Natural killer cell (primary cell): ENCODE data around the gene POLR3H. TPM values are rescaled to one million over a fixed set of nuclear protein-coding genes. Genes with fewer than 3 reads are reported as not detected.

Experiments used
- ATAC-seq, 3 donors: fragments of 150-1000 bp in 2 of 3; fragments of 200-7000 bp in 1 of 3; cut with Tn5 transposase; 1 replicate in 1 of 3; 2 replicates in 2 of 3; pipeline ENCODE4 v1.10.0; 2021; ENCODE audit warnings: mild to moderate bottlenecking in 2 of 3, moderate library complexity in 2 of 3
- DNase-seq, 2 donors: peaks; one replicate each; pipeline versions ENCODE4 v3.0.0 to v3.0.0-alpha.2; 2013 to 2021; ENCODE audit warnings: mixed read lengths in 1 of 2
- H3K27ac ChIP-seq: one replicate; pipeline ENCODE4 v1.5.1; 2013; ENCODE audit warnings: mild to moderate bottlenecking, low read length
- H3K27me3 ChIP-seq: one replicate; pipeline ENCODE4 v1.6.1; 2013; ENCODE audit warnings: low read length; ENCODE audit not compliant: control insufficient read depth, insufficient read depth
- H3K36me3 ChIP-seq: one replicate; pipeline ENCODE4 v1.6.1; 2013; ENCODE audit warnings: low read length; ENCODE audit not compliant: control insufficient read depth, insufficient read depth
- H3K4me1 ChIP-seq: one replicate; pipeline ENCODE4 v1.6.1; 2013; ENCODE audit warnings: low read length; ENCODE audit not compliant: control insufficient read depth, insufficient read depth
- H3K4me3 ChIP-seq: one replicate; pipeline ENCODE4 v1.5.1; 2013; ENCODE audit warnings: low read length
- H3K9me3 ChIP-seq: one replicate; pipeline ENCODE4 v1.6.1; 2013; ENCODE audit warnings: low read length; ENCODE audit not compliant: control insufficient read depth, insufficient read depth
- H3K27ac Mint-ChIP-seq, 2 donors: one replicate each; pipeline ENCODE4 v1.8.0; 2022; ENCODE audit warnings: mild to moderate bottlenecking in 2 of 2, mixed read lengths in 2 of 2, moderate library complexity in 1 of 2
- H3K27me3 Mint-ChIP-seq, 2 donors: one replicate each; pipeline ENCODE4 v1.8.0; 2022; ENCODE audit warnings: low read depth in 2 of 2, mixed read lengths in 2 of 2
- H3K36me3 Mint-ChIP-seq: one replicate; pipeline ENCODE4 v1.8.0; 2022; ENCODE audit warnings: mixed read lengths
- H3K4me1 Mint-ChIP-seq, 2 donors: one replicate each; pipeline ENCODE4 v1.8.0; 2022; ENCODE audit warnings: mixed read lengths in 2 of 2
- H3K4me3 Mint-ChIP-seq: one replicate; pipeline ENCODE4 v1.8.0; 2022; ENCODE audit warnings: mild to moderate bottlenecking, moderate library complexity, mixed read lengths
- H3K9me3 Mint-ChIP-seq, 2 donors: one replicate each; pipeline ENCODE4 v1.8.0; 2022; ENCODE audit warnings: mixed read lengths in 2 of 2
- CTCF ChIP-seq: fragments of 200-600 bp; IDR thresholded peaks from one replicate; pipeline ENCODE4 v1.8.0; 2022; ENCODE audit warnings: antibody characterized with exemption
- WGBS: methylation state at CpG from one replicate; pipeline ENCODE4 v1.1.7; 2013; ENCODE audit warnings: missing lambda C conversion rate; ENCODE audit not compliant: insufficient coverage; 5-methylcytosine and 5-hydroxymethylcytosine counted together
- intact Hi-C: fragments of 100-400 bp; cut with micrococcal nuclease; formaldehyde crosslinking; loops from one replicate; pipeline ENCODE4 v1.14.2; 2022
- total RNA-seq, 4 donors: library from RNA; stranded (reverse); fragments of 120-200 nt in 1 of 4; gene quantifications; one replicate each; pipeline versions ENCODE4 v1.2.3 to v1.2.4, GENCODE V29; 2013 to 2022

POLR3H gene
- total RNA-seq, 3 donors from 2014 or later (not counting 1 experiment from before 2014, with no cell fraction given): 13.1 to 18.8 (median 16.2) TPM

DNA sequence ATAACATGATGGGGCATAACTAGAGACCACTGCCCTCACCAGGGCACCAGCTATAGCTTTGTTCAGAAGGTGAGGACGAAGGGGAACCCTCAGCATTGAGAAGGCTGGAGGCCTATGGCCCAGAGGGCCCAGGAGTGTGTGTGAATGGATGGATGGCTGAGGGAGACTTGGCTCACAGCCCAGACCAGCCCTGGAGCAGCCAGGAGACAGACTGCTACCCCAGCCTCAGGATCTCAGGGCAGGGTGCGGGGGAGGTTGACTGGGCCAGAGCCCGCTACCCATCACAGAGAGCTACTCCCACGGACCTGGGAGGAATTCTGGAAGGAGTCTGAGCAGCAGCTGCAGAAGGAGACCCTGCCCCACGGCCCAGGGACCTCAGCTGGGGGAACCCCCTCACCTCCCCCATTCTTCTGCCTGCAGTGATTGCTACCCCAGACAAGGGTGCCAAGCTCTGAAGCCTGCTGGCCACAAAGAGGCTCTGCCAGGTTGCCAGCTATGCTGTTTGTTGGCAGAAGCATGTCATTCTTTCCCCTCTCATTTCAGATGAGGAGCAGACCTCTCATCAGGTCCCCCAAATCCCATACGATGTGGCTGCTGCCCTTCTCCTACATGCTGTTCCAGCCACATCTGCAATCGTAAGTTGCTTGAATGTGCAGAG, 11.2 kb upstream of the POLR3H start:
- H3K27ac ChIP-seq: no peak overlapping the region
- Mint-ChIP-seq H3K4me3 (no peak overlapping the region), H3K27me3 (peaks cover 23 to 34% of the 10 kb centered on the region in 2 donors), H3K27ac (no peak overlapping the region), H3K4me1 (no peaks in the 10 kb centered on the region), H3K9me3 (no peaks in the 10 kb centered on the region), H3K36me3 (no peaks in the 10 kb centered on the region)
- 82% methylated on average over 6 of the region's 7 CpGs for WGBS
- H3K27me3 ChIP-seq: peaks cover 7% of the 10 kb centered on the region
- ATAC-seq (no peak), DNase-seq (no peak)
- no peak for TF ChIP-seq CTCF
- H3K4me3 ChIP-seq: no peak overlapping the region
- H3K4me1 ChIP-seq: no peaks in the 10 kb centered on the region
- no peaks in the 10 kb centered on the region for H3K36me3 ChIP-seq
- no peaks in the 10 kb centered on the region for H3K9me3 ChIP-seq
- intact Hi-C loops: no loop called here

- ATAC-seq (no peak), DNase-seq (no peak)
- no peaks in the 10 kb centered on the region for H3K9me3 ChIP-seq
- H3K9me3 Mint-ChIP-seq: no peaks in the 10 kb centered on the region
- no peak overlapping the region for H3K4me3 ChIP-seq
- 83% methylated on average over 10 of the region's 11 CpGs for WGBS
- H3K4me1 ChIP-seq: no peaks in the 10 kb centered on the region
- no peak overlapping the region for H3K27ac Mint-ChIP-seq
- no peaks in the 10 kb centered on the region for H3K36me3 Mint-ChIP-seq
- no peaks in the 10 kb centered on the region for H3K4me1 Mint-ChIP-seq
- no peaks in the 10 kb centered on the region for H3K27me3 ChIP-seq
- no peaks in the 10 kb centered on the region for H3K36me3 ChIP-seq
- TF ChIP-seq CTCF: no peak
- no peak overlapping the region for H3K4me3 Mint-ChIP-seq
- H3K27me3 Mint-ChIP-seq: peaks cover 16 to 28% of the 10 kb centered on the region in 2 donors
- no peak overlapping the region for H3K27ac ChIP-seq
- intact Hi-C loops: no loop called here
Measured at GRCh38 chr22:41551877-41552582, 7.8 kb upstream of the POLR3H start.

GRCh38 chr22:41550952-41551491, 6.8 kb upstream of the POLR3H start:
- no peak for DNase-seq
- 94% methylated on average over 10 of the region's 12 CpGs for WGBS
- Histone ChIP-seq H3K4me3 (no peak overlapping the region), H3K4me1 (no peaks in the 10 kb centered on the region), H3K27ac (no peak overlapping the region), H3K36me3 (no peaks in the 10 kb centered on the region), H3K27me3 (no peaks in the 10 kb centered on the region), H3K9me3 (no peaks in the 10 kb centered on the region)
- no peak overlapping the region for H3K4me3 Mint-ChIP-seq
- H3K27ac Mint-ChIP-seq: no peak overlapping the region
- H3K9me3 Mint-ChIP-seq: no peaks in the 10 kb centered on the region
- no peak for TF ChIP-seq CTCF
- intact Hi-C loops: no loop called here
- no peaks in the 10 kb centered on the region for H3K36me3 Mint-ChIP-seq
- no peaks in the 10 kb centered on the region for H3K4me1 Mint-ChIP-seq
- ATAC-seq: no peak
- H3K27me3 Mint-ChIP-seq: peaks cover 13 to 18% of the 10 kb centered on the region in 2 donors
